IgD-negative memory B cell (primary cell): ENCODE results near the gene SND1. TPM values are rescaled to one million over a fixed set of nuclear protein-coding genes. Genes with fewer than 3 reads are reported as not detected.

ENCODE experiments used
- H3K27ac Mint-ChIP-seq, 3 donors: one replicate each; pipeline ENCODE4 v1.8.0; 2020 to 2022; ENCODE audit warnings: mild to moderate bottlenecking in 3 of 3, mixed read lengths in 3 of 3, moderate library complexity in 1 of 3
- H3K27me3 Mint-ChIP-seq: one replicate; pipeline ENCODE4 v1.8.0; 2021; ENCODE audit warnings: mixed read lengths
- H3K36me3 Mint-ChIP-seq: one replicate; pipeline ENCODE4 v1.8.0; 2020; ENCODE audit warnings: mild to moderate bottlenecking, mixed read lengths
- H3K4me1 Mint-ChIP-seq, 3 donors: one replicate each; pipeline ENCODE4 v1.8.0; 2020 to 2022; ENCODE audit warnings: mixed read lengths in 3 of 3, mild to moderate bottlenecking in 1 of 3
- H3K4me3 Mint-ChIP-seq, 4 donors: one replicate each; pipeline ENCODE4 v1.8.0; 2020 to 2022; ENCODE audit warnings: mild to moderate bottlenecking in 4 of 4, mixed read lengths in 4 of 4, moderate library complexity in 3 of 4
- H3K9me3 Mint-ChIP-seq, 3 donors: one replicate each; pipeline ENCODE4 v1.8.0; 2020 to 2021; ENCODE audit warnings: mixed read lengths in 3 of 3, mild to moderate bottlenecking in 1 of 3
- polyA plus RNA-seq: library from polyadenylated mRNA; unstranded; fragments of 300-500 nt; fragmentation: Illumina TruSeq; gene quantifications from one replicate; pipeline ENCODE4 v1.2.3, GENCODE V29; 2021

Gene SND1
- polyA plus RNA-seq, 1 donor from 2014 or later: 138 TPM

- Mint-ChIP-seq H3K27me3 (no peaks in the 10 kb centered on the region), H3K9me3 (no peaks in the 10 kb centered on the region), H3K4me3 (no peak overlapping the region), H3K4me1 (peaks cover 0 to 3% (median 0%) of the 10 kb centered on the region in 3 donors), H3K36me3 (no peaks in the 10 kb centered on the region), H3K27ac (no peak overlapping the region)
Measured at GRCh38 chr7:128081808-128082207, 429.8 kb downstream of the SND1 start.

GRCh38 chr7:128082431-128082830 lies 430.4 kb downstream of the SND1 start:
- no peak overlapping the region for H3K27ac Mint-ChIP-seq
- no peak overlapping the region for H3K4me3 Mint-ChIP-seq
- no peaks in the 10 kb centered on the region for H3K27me3 Mint-ChIP-seq
- H3K9me3 Mint-ChIP-seq: no peaks in the 10 kb centered on the region
- peaks cover 0 to 5% (median 0%) of the 10 kb centered on the region in 3 donors for H3K4me1 Mint-ChIP-seq
- no peaks in the 10 kb centered on the region for H3K36me3 Mint-ChIP-seq

- peak overlapping the region in 1 of 3 donors; percentile 92 for H3K27ac Mint-ChIP-seq
- no peaks in the 10 kb centered on the region for H3K9me3 Mint-ChIP-seq
- no peaks in the 10 kb centered on the region for H3K36me3 Mint-ChIP-seq
- H3K4me1 Mint-ChIP-seq: peaks cover 0 to 3% (median 0%) of the 10 kb centered on the region in 3 donors
- H3K4me3 Mint-ChIP-seq: no peak overlapping the region
- H3K27me3 Mint-ChIP-seq: no peaks in the 10 kb centered on the region
Measured at GRCh38 chr7:128084896-128085608, 433.1 kb downstream of the SND1 start.

GRCh38 chr7:128090492-128090891 lies 438.5 kb downstream of the SND1 start:
- Mint-ChIP-seq H3K27ac (peak overlapping the region in 1 of 3 donors; percentile 23), H3K27me3 (no peaks in the 10 kb centered on the region), H3K36me3 (peaks cover 8% of the 10 kb centered on the region), H3K4me3 (no peak overlapping the region), H3K9me3 (no peaks in the 10 kb centered on the region), H3K4me1 (peaks cover 0 to 3% (median 0%) of the 10 kb centered on the region in 3 donors)

- Mint-ChIP-seq H3K27ac (peak overlapping the region in 1 of 3 donors; percentile 23), H3K9me3 (no peaks in the 10 kb centered on the region), H3K36me3 (peaks cover 8% of the 10 kb centered on the region), H3K4me3 (peak overlapping the region in 1 of 4 donors; percentile 18), H3K4me1 (peaks cover 0 to 3% (median 3%) of the 10 kb centered on the region in 3 donors), H3K27me3 (no peaks in the 10 kb centered on the region)
Measured at GRCh38 chr7:128091106-128091505, 439.1 kb downstream of the SND1 start.

- no peaks in the 10 kb centered on the region for H3K9me3 Mint-ChIP-seq
- H3K4me1 Mint-ChIP-seq: peaks cover 0 to 3% (median 0%) of the 10 kb centered on the region in 3 donors
- no peaks in the 10 kb centered on the region for H3K27me3 Mint-ChIP-seq
- no peak overlapping the region for H3K4me3 Mint-ChIP-seq
- H3K27ac Mint-ChIP-seq: no peak overlapping the region
- H3K36me3 Mint-ChIP-seq: peaks cover 10% of the 10 kb centered on the region
Measured at GRCh38 chr7:128092221-128092620, 440.2 kb downstream of the SND1 start.

GRCh38 chr7:128093614-128094570 lies 441.9 kb downstream of the SND1 start:
- Mint-ChIP-seq H3K9me3 (peaks cover 0 to 2% (median 0%) of the 10 kb centered on the region in 3 donors), H3K27me3 (no peaks in the 10 kb centered on the region), H3K4me1 (peaks cover 0 to 7% (median 0%) of the 10 kb centered on the region in 3 donors), H3K36me3 (peaks cover 10% of the 10 kb centered on the region), H3K27ac (peak overlapping the region in 1 of 3 donors; percentile 67), H3K4me3 (no peak overlapping the region)

- Mint-ChIP-seq H3K4me1 (peaks cover 0 to 7% (median 0%) of the 10 kb centered on the region in 3 donors), H3K27me3 (no peaks in the 10 kb centered on the region), H3K4me3 (peak overlapping the region in 1 of 4 donors; percentile 58), H3K36me3 (peaks cover 10% of the 10 kb centered on the region), H3K9me3 (peaks cover 0 to 2% (median 0%) of the 10 kb centered on the region in 3 donors), H3K27ac (no peak overlapping the region)
Measured at GRCh38 chr7:128094686-128095085, 442.7 kb downstream of the SND1 start.

GRCh38 chr7:128097211-128097731 lies 445.3 kb downstream of the SND1 start:
- peaks cover 15 to 18% (median 18%) of the 10 kb centered on the region in 3 donors for H3K4me1 Mint-ChIP-seq
- no peaks in the 10 kb centered on the region for H3K27me3 Mint-ChIP-seq
- peak overlapping the region in 1 of 3 donors; percentile 82 for H3K27ac Mint-ChIP-seq
- no peak overlapping the region for H3K4me3 Mint-ChIP-seq
- H3K9me3 Mint-ChIP-seq: peaks cover 0 to 2% (median 0%) of the 10 kb centered on the region in 3 donors
- H3K36me3 Mint-ChIP-seq: peaks cover 7% of the 10 kb centered on the region

GRCh38 chr7:128098629-128099028 lies 446.6 kb downstream of the SND1 start:
- Mint-ChIP-seq H3K27me3 (no peaks in the 10 kb centered on the region), H3K4me1 (peaks cover 22 to 25% (median 22%) of the 10 kb centered on the region in 3 donors), H3K27ac (peak overlapping the region in 1 of 3 donors; percentile 57), H3K4me3 (peak overlapping the region in 1 of 4 donors; percentile 39), H3K9me3 (peaks cover 0 to 2% (median 0%) of the 10 kb centered on the region in 3 donors), H3K36me3 (peaks cover 7% of the 10 kb centered on the region)

- no peaks in the 10 kb centered on the region for H3K27me3 Mint-ChIP-seq
- peak overlapping the region in 1 of 4 donors; percentile 16 for H3K4me3 Mint-ChIP-seq
- H3K9me3 Mint-ChIP-seq: peaks cover 0 to 2% (median 0%) of the 10 kb centered on the region in 3 donors
- peak overlapping the region; percentile 46 to 76 (median 57) for H3K27ac Mint-ChIP-seq
- H3K4me1 Mint-ChIP-seq: peaks cover 24 to 25% (median 24%) of the 10 kb centered on the region in 3 donors
- peaks cover 5% of the 10 kb centered on the region for H3K36me3 Mint-ChIP-seq
Measured at GRCh38 chr7:128099204-128099671, 447.2 kb downstream of the SND1 start.

- H3K27ac Mint-ChIP-seq: peak overlapping the region; percentile 63 to 94 (median 63)
- peaks cover 2% of the 10 kb centered on the region for H3K36me3 Mint-ChIP-seq
- H3K9me3 Mint-ChIP-seq: peaks cover 0 to 2% (median 0%) of the 10 kb centered on the region in 3 donors
- H3K4me1 Mint-ChIP-seq: peaks cover 25 to 31% (median 29%) of the 10 kb centered on the region in 3 donors
- H3K27me3 Mint-ChIP-seq: no peaks in the 10 kb centered on the region
- peak overlapping the region in 1 of 4 donors; percentile 85 for H3K4me3 Mint-ChIP-seq
Measured at GRCh38 chr7:128100225-128100948, 448.4 kb downstream of the SND1 start.

GRCh38 chr7:128100949-128101713 lies 449.1 kb downstream of the SND1 start:
- Mint-ChIP-seq H3K4me3 (peak overlapping the region in 2 of 4 donors; percentile 76 to 85), H3K4me1 (peaks cover 21 to 36% (median 29%) of the 10 kb centered on the region in 3 donors), H3K9me3 (peaks cover 0 to 2% (median 0%) of the 10 kb centered on the region in 3 donors), H3K27ac (peak overlapping the region; percentile 63 to 94 (median 63)), H3K27me3 (no peaks in the 10 kb centered on the region), H3K36me3 (peaks cover 2% of the 10 kb centered on the region)
